Fibroblast of skin of scalp (primary cell): ENCODE measurements around the gene HSPE1.
"Not testable (repeated sequence)": the region's sequence is repeated elsewhere in the genome, so short reads cannot be mapped to it uniquely, and the experiment has no call there.

ENCODE experiments used
- DNase-seq: peaks from one replicate; pipeline ENCODE4 v3.0.0-alpha.2; 2013

The HSPE1 gene

DNA sequence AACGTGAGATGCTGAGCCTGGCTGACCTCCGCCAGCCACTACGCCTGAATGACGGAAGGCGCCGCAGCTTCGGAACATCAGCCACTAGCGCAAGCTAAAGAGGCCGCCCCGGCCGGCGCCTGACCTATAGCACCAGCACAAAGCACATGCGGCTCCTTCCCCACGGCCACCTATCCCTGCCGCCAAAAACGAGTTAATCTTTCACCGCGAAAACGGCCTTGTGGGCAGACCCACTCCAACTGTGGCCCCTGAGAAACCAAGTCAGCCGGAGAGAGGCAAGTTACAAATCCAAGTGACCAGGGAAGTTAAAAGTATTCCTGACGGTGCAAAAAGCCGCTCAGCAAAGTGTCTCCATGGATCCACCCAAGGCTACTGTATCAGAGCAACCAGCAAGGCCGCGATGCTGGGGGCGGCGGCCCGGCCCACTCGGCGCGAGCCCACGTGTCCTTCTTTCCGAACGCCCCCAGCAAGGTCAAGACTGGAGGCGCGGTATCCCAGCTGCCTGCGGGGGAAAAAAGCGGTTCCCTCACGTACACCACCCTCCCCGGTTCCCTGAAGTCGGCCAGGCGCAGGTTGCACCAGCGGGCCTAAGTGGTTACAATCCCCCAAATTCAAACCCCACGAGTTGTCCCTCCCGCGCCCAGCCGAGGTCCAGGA lies 1.1 kb upstream of the HSPE1 start:
- DNase-seq, result peak; percentile 22

DNA sequence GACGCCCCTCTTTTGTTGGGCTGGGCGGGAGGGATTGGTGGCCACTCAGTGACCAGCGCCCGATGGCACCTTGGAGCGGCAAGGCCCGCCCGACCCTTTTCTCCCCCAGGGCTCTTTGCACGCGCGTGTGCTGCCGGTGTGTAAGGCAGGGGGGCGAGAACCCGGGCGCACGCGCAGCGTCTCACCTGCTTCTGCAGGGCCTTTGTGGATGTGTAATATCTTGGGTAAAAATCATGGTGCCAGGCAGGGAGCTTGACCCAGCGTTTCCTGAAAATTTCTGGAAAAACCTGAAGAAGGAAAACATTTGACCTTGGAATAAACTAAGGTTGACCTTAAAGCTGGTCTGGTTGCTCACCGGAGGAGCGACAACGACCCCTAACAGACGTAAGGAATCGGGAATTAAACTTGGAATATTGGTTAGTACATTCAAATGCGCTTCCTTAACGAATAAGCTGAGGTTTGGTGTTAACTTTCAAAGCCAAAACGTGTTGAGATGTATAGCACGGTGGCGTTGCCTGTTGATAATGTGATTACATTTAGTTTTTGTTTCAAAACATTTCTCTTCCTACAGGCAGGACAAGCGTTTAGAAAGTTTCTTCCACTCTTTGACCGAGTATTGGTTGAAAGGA lies 438 bp downstream of the HSPE1 start:
- DNase-seq, result peak; percentile 3

- no peak for DNase-seq
These were observed 2.0 kb downstream of the HSPE1 start for GRCh38 chr2:197502201-197502600.

GRCh38 chr2:197502685-197503084 lies 2.5 kb downstream of the HSPE1 start:
- DNase-seq, result no peak

GRCh38 chr2:197504000-197504399 lies 3.8 kb downstream of the HSPE1 start:
- no peak for DNase-seq

DNA sequence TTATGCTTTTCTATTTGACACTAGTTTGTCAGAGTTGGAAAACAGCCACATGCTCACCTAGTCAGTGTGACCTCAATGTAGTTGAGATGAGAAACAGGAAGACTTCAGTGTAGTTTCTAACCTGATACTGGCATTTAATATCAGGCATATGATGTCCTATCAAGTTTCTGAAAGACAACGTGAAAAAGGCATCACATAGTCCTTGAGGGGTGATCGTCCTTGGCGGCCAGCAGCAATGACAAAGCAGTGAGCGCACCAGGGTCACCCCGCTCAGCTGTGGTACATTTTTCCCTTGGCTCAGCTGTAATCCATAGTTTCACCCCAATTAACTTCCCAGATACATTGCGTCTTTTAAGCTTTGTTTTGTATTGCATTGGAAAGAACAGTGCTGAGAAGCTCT lies 4.3 kb downstream of the HSPE1 start:
- DNase-seq, result no peak

DNA sequence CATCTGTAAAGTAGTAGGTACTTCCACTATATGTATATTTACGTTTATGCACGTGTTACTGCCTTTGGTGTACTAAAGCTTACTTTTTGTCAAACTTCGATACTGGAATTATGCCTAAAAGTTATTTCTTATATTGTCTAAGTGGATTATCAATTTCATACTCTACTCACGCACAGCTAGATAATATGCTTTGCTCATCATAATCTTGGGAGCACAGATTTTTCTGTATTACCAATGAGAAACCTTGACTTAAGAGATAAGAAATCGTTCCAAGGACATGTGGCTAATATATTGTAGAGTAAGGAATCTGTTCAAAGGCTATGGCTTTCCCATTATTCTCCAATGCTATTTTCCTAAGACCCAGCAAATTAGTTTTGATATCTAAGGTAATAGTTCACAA lies 6.5 kb downstream of the HSPE1 start:
- DNase-seq, result no peak

DNA sequence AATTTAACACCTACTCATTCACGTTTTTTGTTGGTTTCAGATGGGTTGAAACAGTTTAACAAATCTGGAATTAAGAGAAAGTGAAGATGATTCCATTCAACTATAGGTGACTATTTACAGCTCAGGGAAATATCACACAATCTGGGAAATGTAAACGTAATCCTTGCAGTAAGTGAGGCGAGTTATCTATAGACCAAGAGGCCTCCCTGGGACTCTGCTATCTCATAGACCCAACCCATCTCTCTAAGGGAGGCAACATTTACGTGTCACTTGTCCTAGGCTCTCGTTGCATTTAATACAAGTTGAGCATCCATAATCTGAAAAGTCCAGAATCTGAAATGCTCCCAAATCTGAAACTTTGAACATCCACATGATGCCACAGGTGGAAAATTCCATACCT lies 13.7 kb downstream of the HSPE1 start:
- DNase-seq, result no peak

GRCh38 chr2:197514754-197515153 lies 14.6 kb downstream of the HSPE1 start:
- DNase-seq, result no peak

- no peak for DNase-seq
These were observed 15.1 kb downstream of the HSPE1 start for GRCh38 chr2:197515315-197515738.

GRCh38 chr2:197515739-197516392 lies 15.7 kb downstream of the HSPE1 start, which contains the start of gene MOB4:
MOB4 (plus strand) TSS chr2:197516066; CDS start chr2:197516087, 21 bp downstream.
- DNase-seq, result peak; percentile 96

DNA sequence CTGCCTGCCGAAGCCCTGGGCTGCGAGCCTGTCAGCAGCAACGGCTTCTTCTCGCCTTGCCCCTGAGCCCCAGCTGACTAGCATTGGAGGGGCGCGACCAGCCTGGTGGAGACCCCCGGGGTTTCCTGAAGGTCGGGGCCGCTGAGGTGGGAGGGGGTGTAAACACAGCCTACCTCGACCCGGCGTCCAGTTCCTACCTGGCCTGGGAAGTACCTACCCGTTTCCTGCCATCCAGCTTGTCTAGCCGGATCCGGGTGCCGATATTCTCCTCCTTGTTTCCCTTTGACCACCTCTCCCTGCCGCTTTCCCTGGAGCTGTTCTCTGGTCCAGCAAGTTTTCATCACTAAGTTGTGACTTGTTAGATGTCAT lies 16.2 kb downstream of the HSPE1 start:
- DNase-seq, result peak; percentile 12

- no peak for DNase-seq
These were observed 17.0 kb downstream of the HSPE1 start for GRCh38 chr2:197517150-197517549.

DNA sequence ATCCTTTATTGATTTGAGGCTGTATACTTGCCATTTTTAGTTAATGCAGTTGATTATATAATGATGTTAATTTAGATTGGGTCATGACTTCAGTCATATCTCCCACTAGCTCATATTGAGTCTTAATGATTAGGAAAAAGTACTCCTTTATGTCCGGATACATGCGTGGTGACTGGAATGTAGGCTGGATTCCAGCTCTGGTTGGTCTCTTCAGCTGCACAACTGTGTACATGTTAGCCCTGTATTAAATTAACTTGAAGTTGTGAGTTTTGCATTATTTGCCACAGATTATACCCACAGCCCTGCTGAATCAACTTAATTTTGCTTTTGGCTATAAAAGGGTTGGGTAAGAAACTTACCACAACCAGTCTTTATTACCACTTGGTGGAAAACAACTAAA lies 38.2 kb downstream of the HSPE1 start:
- DNase-seq, result peak; percentile 7

GRCh38 chr2:197539734-197540133 lies 39.6 kb downstream of the HSPE1 start:
- DNase-seq, result no peak

DNA sequence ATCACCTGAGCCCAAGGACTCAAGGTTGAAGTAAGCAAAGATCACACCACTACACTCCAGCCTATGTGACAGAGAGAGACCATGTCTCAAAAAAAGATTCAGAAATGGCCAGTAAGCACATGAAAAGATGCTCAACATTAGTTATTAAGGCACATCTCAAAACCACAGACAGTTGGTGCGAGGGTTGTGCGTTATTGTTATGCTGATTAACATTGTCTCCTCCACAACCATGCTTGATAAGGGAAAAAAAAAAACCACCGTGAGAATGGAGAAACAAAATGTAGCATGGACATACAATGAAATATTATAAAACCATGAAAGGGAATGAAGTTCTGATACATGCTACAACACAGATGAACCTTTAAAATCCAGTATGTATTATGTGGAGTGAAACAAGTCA lies 43.0 kb downstream of the HSPE1 start:
- DNase-seq, result no peak

GRCh38 chr2:197547163-197547900 lies 47.2 kb downstream of the HSPE1 start:
- DNase-seq, result no peak

GRCh38 chr2:197548582-197548981 lies 48.4 kb downstream of the HSPE1 start:
- no peak for DNase-seq

DNA sequence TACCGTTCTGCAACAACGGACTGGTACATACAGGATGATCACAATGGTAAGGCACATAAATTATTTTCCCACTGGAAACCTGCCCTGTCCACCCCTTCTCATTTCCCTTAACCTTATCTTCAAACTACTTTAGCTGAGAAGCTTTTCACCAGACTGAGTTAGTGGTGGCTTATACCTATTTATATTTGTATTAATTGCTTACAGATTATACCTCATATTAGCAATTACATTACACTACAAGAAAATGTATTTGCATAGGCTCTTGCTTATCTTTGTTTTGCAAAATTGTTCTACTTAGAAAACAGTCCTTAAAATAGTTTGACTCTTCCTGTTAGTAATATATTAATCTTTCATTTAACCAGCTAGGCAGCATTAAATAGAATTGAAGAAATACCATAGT lies 51.1 kb downstream of the HSPE1 start:
- DNase-seq, result not testable (repeated sequence)
